Tibial artery (tissue), 4 donors: ENCODE measurements around the gene SPHK2.
A peak's percentile ranks its signal among the peaks of the same experiment; 100 is the strongest.

Source experiments
- DNase-seq, 2 donors: peaks; one replicate each; pipeline ENCODE4 v3.0.0-alpha.2; 2019
- H3K27ac ChIP-seq, 2 donors: fragments of 200-600 bp; sonication (generic) in 1 of 2; 1 replicate in 1 of 2; 2 replicates in 1 of 2; pipeline ENCODE4 v1.5.1; 2018 to 2019; ENCODE audit warnings: mild to moderate bottlenecking in 1 of 2
- H3K27me3 ChIP-seq, 2 donors: fragments of 200-600 bp; sonication (generic) in 1 of 2; one replicate each; pipeline versions ENCODE4 v1.5.1 to v1.6.0; 2016 to 2019
- H3K36me3 ChIP-seq, 3 donors: fragments of 200-600 bp; sonication (generic) in 2 of 3; one replicate each; pipeline ENCODE4 v1.5.1; 2016 to 2019; ENCODE audit warnings: mild to moderate bottlenecking in 2 of 3
- H3K4me1 ChIP-seq, 4 donors: fragments of 200-600 bp; sonication (generic) in 2 of 4; 1 replicate in 3 of 4; 2 replicates in 1 of 4; pipeline ENCODE4 v1.5.1; 2016 to 2019
- H3K4me3 ChIP-seq, 2 donors: fragments of 200-600 bp; sonication (generic) in 1 of 2; 1 replicate in 1 of 2; 2 replicates in 1 of 2; pipeline ENCODE4 v1.5.1; 2018 to 2019; ENCODE audit warnings: mild to moderate bottlenecking in 2 of 2
- H3K9me3 ChIP-seq, 3 donors: fragments of 200-600 bp; sonication (generic) in 1 of 3; one replicate each; pipeline ENCODE4 v1.5.1; 2016 to 2019
- CTCF ChIP-seq, 2 experiments: fragments of 200-600 bp in 1 of 2; fragments of 450-650 bp in 1 of 2; IDR thresholded peaks; one replicate each; pipeline ENCODE4 v1.5.1; 2017 to 2019; ENCODE audit warnings: antibody characterized with exemption in 2 of 2, mild to moderate bottlenecking in 1 of 2, moderate library complexity in 1 of 2
- intact Hi-C: fragments of 100-400 bp; cut with DNase I; formaldehyde crosslinking; loops from one replicate; pipeline ENCODE4 v1.15.0; 2023; ENCODE audit warnings: low total_unique reads

SPHK2 gene

GRCh38 chr19:48603850-48604249 lies 15.5 kb upstream of the SPHK2 start:
- H3K27me3 ChIP-seq = peaks cover 0 to 25% of the 10 kb centered on the region in 2 donors
- no peak for DNase-seq
- intact Hi-C loops = no loop called here
- no peak overlapping the region for H3K4me3 ChIP-seq
- TF ChIP-seq CTCF (IDR thresholded peaks at IDR 0.05) = no peak
- no peaks in the 10 kb centered on the region for H3K36me3 ChIP-seq
- H3K4me1 ChIP-seq = no peaks in the 10 kb centered on the region
- no peak overlapping the region for H3K27ac ChIP-seq
- no peaks in the 10 kb centered on the region for H3K9me3 ChIP-seq

GRCh38 chr19:48606463-48607358 lies 12.6 kb upstream of the SPHK2 start, which contains the start of gene SPACA4:
Gene SPACA4, plus strand, starts transcription at chr19:48606742. Its CDS starts 237 bp downstream, at chr19:48606979.
- Histone ChIP-seq H3K36me3 (no peaks in the 10 kb centered on the region), H3K4me3 (no peak within 1 kb of the TSS), H3K27me3 (no peaks in the 10 kb centered on the region), H3K4me1 (no peaks in the 10 kb centered on the region), H3K9me3 (no peaks in the 10 kb centered on the region), H3K27ac (no peak within 1 kb of the TSS)
- intact Hi-C loops = no loop called here
- no peak for TF ChIP-seq CTCF (IDR thresholded peaks at IDR 0.05)
- peak in 1 of 2 donors; percentile 65 for DNase-seq

GRCh38 chr19:48607359-48607755 lies 11.9 kb upstream of the SPHK2 start:
- intact Hi-C loops = no loop called here
- no peaks in the 10 kb centered on the region for H3K9me3 ChIP-seq
- no peak for DNase-seq
- no peak overlapping the region for H3K27ac ChIP-seq
- no peak overlapping the region for H3K4me3 ChIP-seq
- H3K27me3 ChIP-seq = no peaks in the 10 kb centered on the region
- no peaks in the 10 kb centered on the region for H3K36me3 ChIP-seq
- no peaks in the 10 kb centered on the region for H3K4me1 ChIP-seq
- TF ChIP-seq CTCF (IDR thresholded peaks at IDR 0.05) = no peak

GRCh38 chr19:48608798-48609263 lies 10.5 kb upstream of the SPHK2 start:
- intact Hi-C loops = no loop called here
- peak in 1 of 2 donors; percentile 64 for DNase-seq
- peak in 1 of 2 experiments; percentile 21 for TF ChIP-seq CTCF (IDR thresholded peaks at IDR 0.05)
- Histone ChIP-seq H3K27ac (no peak overlapping the region), H3K27me3 (no peaks in the 10 kb centered on the region), H3K4me3 (no peak overlapping the region), H3K9me3 (no peaks in the 10 kb centered on the region), H3K4me1 (peaks cover 0 to 6% (median 0%) of the 10 kb centered on the region in 4 donors), H3K36me3 (no peaks in the 10 kb centered on the region)

- H3K27me3 ChIP-seq = no peaks in the 10 kb centered on the region
- peaks cover 0 to 4% (median 2%) of the 10 kb centered on the region in 3 donors for H3K36me3 ChIP-seq
- DNase-seq = no peak
- H3K27ac ChIP-seq = no peak overlapping the region
- TF ChIP-seq CTCF (IDR thresholded peaks at IDR 0.05) = no peak
- peaks cover 0 to 13% (median 0%) of the 10 kb centered on the region in 4 donors for H3K4me1 ChIP-seq
- no peak overlapping the region for H3K4me3 ChIP-seq
- no peaks in the 10 kb centered on the region for H3K9me3 ChIP-seq
- intact Hi-C loops = no loop called here
Observed at GRCh38 chr19:48609571-48610108, 9.7 kb upstream of the SPHK2 start.
